Stomach (tissue), 9 donors: ENCODE data around the gene RDH8. TPM values are rescaled to one million over a fixed set of nuclear protein-coding genes. Genes with fewer than 3 reads are reported as not detected.
"Not testable (repeated sequence)": the region's sequence is repeated elsewhere in the genome, so short reads cannot be mapped to it uniquely, and the experiment has no call there.

Source experiments
- DNase-seq, 2 donors: peaks; one replicate each; pipeline versions ENCODE4 v3.0.0 to v3.0.0-alpha.2; 2013 to 2019
- H3K27ac ChIP-seq, 5 donors: fragments of 200-600 bp in 4 of 5; sonication (generic) in 4 of 5; one replicate each; pipeline ENCODE4 v1.5.1; 2013 to 2019; ENCODE audit warnings: mild to moderate bottlenecking in 1 of 5, moderate library complexity in 1 of 5
- H3K27me3 ChIP-seq, 3 donors: fragments of 200-600 bp; sonication (generic); one replicate each; pipeline ENCODE4 v1.5.1; 2017 to 2019; ENCODE audit warnings: mixed run types in 1 of 3
- H3K36me3 ChIP-seq, 4 donors: fragments of 200-600 bp; sonication (generic); 1 replicate in 3 of 4; 2 replicates in 1 of 4; pipeline ENCODE4 v1.5.1; 2016 to 2019
- H3K4me1 ChIP-seq, 4 donors: fragments of 200-600 bp; sonication (generic); one replicate each; pipeline ENCODE4 v1.5.1; 2016 to 2019
- H3K4me3 ChIP-seq, 4 donors: fragments of 200-600 bp; sonication (generic) in 3 of 4; one replicate each; pipeline ENCODE4 v1.5.1; 2016 to 2019; ENCODE audit warnings: mild to moderate bottlenecking in 1 of 4
- H3K9me3 ChIP-seq, 4 donors: fragments of 200-600 bp; sonication (generic); one replicate each; pipeline ENCODE4 v1.5.1; 2016 to 2019
- EP300 ChIP-seq: sonication (generic); formaldehyde crosslinking; IDR thresholded peaks from one replicate; pipeline ENCODE4 v1.6.1; 2017; ENCODE audit warnings: antibody characterized with exemption
- POLR2A ChIP-seq, 4 donors: fragments of 450-650 bp; IDR thresholded peaks; one replicate each; pipeline ENCODE4 v1.6.1; 2016; ENCODE audit warnings: antibody characterized with exemption in 4 of 4, control low read depth in 2 of 4, mild to moderate bottlenecking in 1 of 4, moderate library complexity in 1 of 4
- POLR2AphosphoS5 ChIP-seq, 3 donors: sonication (generic); formaldehyde crosslinking; IDR thresholded peaks; one replicate each; pipeline ENCODE4 v1.6.1; 2016; ENCODE audit warnings: antibody characterized with exemption in 3 of 3
- WGBS, 5 donors: extraction: QIAGEN DNeasy Blood & Tissue Kit in 3 of 5; methylation state at CpG; one replicate each; pipeline versions ENCODE4 v1.1.5 to v1.1.7; 2013 to 2018; 5-methylcytosine and 5-hydroxymethylcytosine counted together
- intact Hi-C: fragments of 100-400 bp; cut with DNase I; formaldehyde crosslinking; loops from one replicate; pipeline ENCODE4 v1.15.1; 2023; ENCODE audit warnings: low total_unique reads
- polyA plus RNA-seq, 3 donors: library from polyadenylated mRNA; stranded (reverse); fragments of 200-250 nt; gene quantifications; one replicate each; pipeline ENCODE4 v1.2.3, GENCODE V29; 2013
- total RNA-seq, 5 donors: library from RNA; depleted of rRNA; stranded (reverse); fragments of >200 nt; gene quantifications; one replicate each; pipeline versions ENCODE4 v1.1.0 to v1.2.3, GENCODE V29; 2014 to 2016
- TF ChIP-seq, protein P1 (sequence below), 7 experiments: fragments of 450-650 bp in 4 of 7; fragments of 200-600 bp in 3 of 7; sonication (generic) in 3 of 7; IDR thresholded peaks; one replicate each; pipeline ENCODE4 v1.5.1; 2016 to 2019; ENCODE audit warnings: antibody characterized with exemption in 7 of 7, control low read depth in 2 of 7, mild to moderate bottlenecking in 1 of 7
- donor health status: healthy with polysubstance abuse.
- donor health status: Bipolar disorder and iron deficiency.
- donor health status: healthy.

The RDH8 gene
- total and polyA plus RNA-seq, 8 donors = not detected

DNA sequence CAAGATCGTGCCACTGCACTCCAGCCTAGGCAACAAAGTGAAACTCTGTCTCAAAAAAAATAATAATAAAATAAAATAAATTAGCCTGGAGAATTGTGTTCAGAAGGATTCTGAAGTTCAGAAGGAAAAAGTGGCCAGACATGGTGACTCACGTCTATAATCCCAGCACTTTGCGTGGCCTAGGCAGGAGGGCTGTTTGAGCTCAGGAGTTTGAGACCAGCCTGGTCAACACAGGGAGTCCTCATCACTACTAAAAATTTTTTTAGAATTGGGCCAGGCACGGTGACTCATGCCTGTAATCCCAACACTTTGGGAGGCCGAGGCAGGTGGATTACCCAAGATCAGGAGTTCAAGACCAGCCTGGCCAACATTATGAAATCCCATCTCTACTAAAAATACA is 6.0 kb downstream of the RDH8 start:
- intact Hi-C loops = no loop called here
- Histone ChIP-seq H3K4me1 (no peaks in the 10 kb centered on the region), H3K9me3 (no peaks in the 10 kb centered on the region), H3K36me3 (no peaks in the 10 kb centered on the region), H3K27ac (no peak overlapping the region), H3K27me3 (peaks cover 0 to 36% (median 0%) of the 10 kb centered on the region in 3 donors), H3K4me3 (no peak overlapping the region)
- DNase-seq = no peak
- 80 to 83% (median 82%) methylated on average over 5 of the region's 5 CpGs for WGBS, 5 donors
- TF ChIP-seq EP300 = no peak
- no peak for TF ChIP-seq POLR2A (IDR thresholded peaks at IDR 0.05)
- no peak for TF ChIP-seq POLR2AphosphoS5 (IDR thresholded peaks at IDR 0.05)
- TF ChIP-seq, protein P1, sequence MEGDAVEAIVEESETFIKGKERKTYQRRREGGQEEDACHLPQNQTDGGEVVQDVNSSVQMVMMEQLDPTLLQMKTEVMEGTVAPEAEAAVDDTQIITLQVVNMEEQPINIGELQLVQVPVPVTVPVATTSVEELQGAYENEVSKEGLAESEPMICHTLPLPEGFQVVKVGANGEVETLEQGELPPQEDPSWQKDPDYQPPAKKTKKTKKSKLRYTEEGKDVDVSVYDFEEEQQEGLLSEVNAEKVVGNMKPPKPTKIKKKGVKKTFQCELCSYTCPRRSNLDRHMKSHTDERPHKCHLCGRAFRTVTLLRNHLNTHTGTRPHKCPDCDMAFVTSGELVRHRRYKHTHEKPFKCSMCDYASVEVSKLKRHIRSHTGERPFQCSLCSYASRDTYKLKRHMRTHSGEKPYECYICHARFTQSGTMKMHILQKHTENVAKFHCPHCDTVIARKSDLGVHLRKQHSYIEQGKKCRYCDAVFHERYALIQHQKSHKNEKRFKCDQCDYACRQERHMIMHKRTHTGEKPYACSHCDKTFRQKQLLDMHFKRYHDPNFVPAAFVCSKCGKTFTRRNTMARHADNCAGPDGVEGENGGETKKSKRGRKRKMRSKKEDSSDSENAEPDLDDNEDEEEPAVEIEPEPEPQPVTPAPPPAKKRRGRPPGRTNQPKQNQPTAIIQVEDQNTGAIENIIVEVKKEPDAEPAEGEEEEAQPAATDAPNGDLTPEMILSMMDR (IDR thresholded peaks at IDR 0.05) = no peak

DNA sequence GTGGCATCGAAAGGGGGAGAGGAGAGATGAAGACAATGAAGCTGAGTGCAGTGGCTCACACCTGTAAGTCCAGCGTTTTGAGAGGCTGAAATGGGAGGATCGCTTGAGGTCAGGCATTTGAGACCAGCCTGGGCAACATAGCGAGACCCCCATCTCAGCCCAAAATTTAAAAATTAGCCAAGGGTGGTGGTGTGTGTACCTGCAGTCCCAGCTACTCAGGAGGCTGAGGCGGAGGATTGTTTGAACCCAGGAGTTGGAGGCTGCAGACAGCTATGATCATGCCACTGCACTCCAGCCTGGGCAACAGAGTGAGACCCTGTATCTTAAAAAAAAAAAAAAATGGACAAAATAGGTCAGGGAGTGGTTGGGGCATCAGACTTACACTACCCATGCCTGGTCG is 7.6 kb downstream of the RDH8 start:
- Histone ChIP-seq H3K9me3 (no peaks in the 10 kb centered on the region), H3K27me3 (peaks cover 0 to 21% (median 0%) of the 10 kb centered on the region in 3 donors), H3K27ac (no peak overlapping the region), H3K4me3 (no peak overlapping the region), H3K36me3 (no peaks in the 10 kb centered on the region), H3K4me1 (no peaks in the 10 kb centered on the region)
- TF ChIP-seq, protein P1 (IDR thresholded peaks at IDR 0.05) = no peak
- no peak for TF ChIP-seq EP300
- no peak for TF ChIP-seq POLR2AphosphoS5 (IDR thresholded peaks at IDR 0.05)
- no peak for TF ChIP-seq POLR2A (IDR thresholded peaks at IDR 0.05)
- intact Hi-C loops = no loop called here
- no peak for DNase-seq
- 74 to 86% (median 77%) methylated on average over 6 of the region's 6 CpGs for whole genome bisulfite sequencing, 5 donors

DNA sequence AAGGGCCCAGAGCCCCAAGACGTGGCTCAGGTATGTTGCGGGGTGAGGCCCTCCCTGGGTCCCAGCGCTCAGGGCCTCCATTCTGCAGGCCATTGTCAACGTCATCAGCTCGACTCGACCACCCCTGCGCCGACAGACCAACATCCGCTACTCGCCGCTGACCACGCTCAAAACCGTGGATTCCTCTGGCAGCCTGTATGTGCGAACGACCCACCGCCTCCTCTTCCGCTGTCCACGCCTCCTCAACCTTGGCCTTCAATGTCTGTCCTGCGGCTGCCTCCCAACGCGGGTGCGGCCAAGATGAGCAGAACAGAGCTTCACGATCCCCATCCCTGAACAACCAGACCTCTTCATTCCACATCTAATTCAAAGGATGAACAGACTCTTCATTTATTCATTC is 8.2 kb downstream of the RDH8 start:
- intact Hi-C loops = no loop called here
- Histone ChIP-seq H3K27ac (no peak overlapping the region), H3K9me3 (no peaks in the 10 kb centered on the region), H3K4me1 (no peaks in the 10 kb centered on the region), H3K4me3 (no peak overlapping the region), H3K36me3 (no peaks in the 10 kb centered on the region), H3K27me3 (peaks cover 0 to 24% (median 0%) of the 10 kb centered on the region in 3 donors)
- 87 to 92% (median 88%) methylated on average over 23 of the region's 23 CpGs for WGBS, 5 donors
- no peak for DNase-seq
- TF ChIP-seq, protein P1 (IDR thresholded peaks at IDR 0.05) = no peak
- no peak for TF ChIP-seq EP300
- no peak for TF ChIP-seq POLR2AphosphoS5 (IDR thresholded peaks at IDR 0.05)
- TF ChIP-seq POLR2A (IDR thresholded peaks at IDR 0.05) = no peak

DNA sequence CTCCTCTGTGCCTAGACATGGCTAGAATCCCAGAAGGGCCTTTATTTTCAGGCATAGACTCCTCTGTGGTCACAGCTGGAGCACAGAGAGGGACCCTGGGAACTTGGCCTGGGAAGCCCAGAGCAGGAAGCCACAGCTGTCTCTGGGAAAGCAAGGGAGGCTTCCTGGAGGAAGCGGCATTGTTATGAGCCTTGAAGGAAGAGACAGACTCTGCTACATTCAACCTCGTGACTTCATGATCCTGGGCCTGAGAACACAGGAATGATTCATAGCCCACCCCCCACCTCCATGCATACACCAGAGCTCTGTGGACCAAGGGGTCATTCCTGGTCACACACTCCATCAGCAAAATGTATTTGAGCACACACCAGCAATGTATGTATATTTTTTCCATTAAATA is 8.6 kb downstream of the RDH8 start:
- DNase-seq = no peak
- H3K9me3 ChIP-seq = no peaks in the 10 kb centered on the region
- no peak overlapping the region for H3K27ac ChIP-seq
- no peaks in the 10 kb centered on the region for H3K36me3 ChIP-seq
- H3K4me3 ChIP-seq = no peak overlapping the region
- H3K4me1 ChIP-seq = peaks cover 0 to under 1% (median 0%) of the 10 kb centered on the region in 4 donors
- WGBS, 5 donors = 67 to 73% (median 70%) methylated on average over 1 to 2 of the region's 2 CpGs
- TF ChIP-seq, protein P1 (IDR thresholded peaks at IDR 0.05) = no peak
- TF ChIP-seq POLR2AphosphoS5 (IDR thresholded peaks at IDR 0.05) (no peak), POLR2A (IDR thresholded peaks at IDR 0.05) (no peak), EP300 (no peak)
- H3K27me3 ChIP-seq = peaks cover 0 to 26% (median 0%) of the 10 kb centered on the region in 3 donors
- intact Hi-C loops = no loop called here

DNA sequence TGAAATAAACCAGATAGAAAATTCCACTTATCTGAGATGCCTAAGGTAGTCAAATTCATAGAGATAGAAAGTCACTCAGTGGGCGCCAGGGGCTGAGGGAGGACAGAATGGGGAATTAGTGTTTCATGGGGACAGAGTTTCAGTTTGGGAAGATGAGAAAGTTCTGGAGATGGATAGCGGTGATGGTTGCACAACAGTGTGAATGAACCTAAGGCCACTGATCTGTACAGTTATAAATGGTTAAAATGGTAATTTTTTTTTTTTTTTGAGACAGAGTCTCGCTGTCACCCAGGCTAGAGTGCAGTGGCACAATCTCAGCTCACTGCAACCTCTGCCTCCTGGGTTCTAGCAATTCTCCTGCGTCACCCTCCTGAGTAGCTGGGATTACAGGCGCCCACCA is 9.8 kb downstream of the RDH8 start:
- intact Hi-C loops, H3K36me3 ChIP-seq, H3K4me3 ChIP-seq, H3K27ac ChIP-seq, H3K9me3 ChIP-seq, DNase-seq: not testable (repeated sequence)
- 79 to 89% (median 88%) methylated on average over 5 of the region's 5 CpGs for WGBS, 5 donors
- peaks cover 0 to 24% (median 0%) of the 10 kb centered on the region in 3 donors for H3K27me3 ChIP-seq
- H3K4me1 ChIP-seq = peaks cover 8 to 11% (median 10%) of the 10 kb centered on the region in 4 donors
